HG02840 (cell line): ENCODE data around the gene FYB2.

Experiments used
- ATAC-seq: cut with Tn5 transposase; IDR thresholded peaks from one replicate; pipeline ENCODE4 v1.9.1; 2021; ENCODE audit warnings: mild to moderate bottlenecking, moderate library complexity, moderate number of reproducible peaks; ENCODE audit not compliant: unreplicated experiment, low FRiP score

The FYB2 gene

GRCh38 chr1:56745231-56745630 lies 74.0 kb downstream of the FYB2 start:
- no peak for ATAC-seq

GRCh38 chr1:56728964-56729363 lies 90.2 kb downstream of the FYB2 start:
- ATAC-seq, result no peak

GRCh38 chr1:56726706-56727105 lies 92.5 kb downstream of the FYB2 start:
- ATAC-seq, result no peak

GRCh38 chr1:56719171-56719570 lies 100.0 kb downstream of the FYB2 start:
- ATAC-seq, result no peak

GRCh38 chr1:56715156-56715555 lies 104.0 kb downstream of the FYB2 start:
- no peak for ATAC-seq

- ATAC-seq, result no peak
Observed at GRCh38 chr1:56713112-56713511, 106.1 kb downstream of the FYB2 start.

DNA sequence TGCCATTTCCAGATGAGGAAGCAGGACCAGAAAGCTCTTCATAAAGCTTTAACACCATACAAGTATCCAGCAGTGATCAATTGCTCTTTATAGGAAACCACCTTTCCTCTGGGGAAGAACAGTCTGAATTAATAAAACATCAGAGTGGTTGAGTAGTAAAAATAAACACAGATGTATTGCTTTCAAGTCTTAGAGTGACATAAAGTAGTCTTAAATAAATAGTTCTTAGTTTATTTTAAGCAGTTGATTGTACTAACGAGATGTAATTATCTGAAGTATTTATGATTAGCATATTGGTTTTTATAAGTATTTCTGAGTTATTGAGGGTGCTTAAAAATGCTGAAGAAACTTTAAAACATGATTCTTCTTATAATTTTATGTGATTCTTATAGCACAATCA lies 107.1 kb downstream of the FYB2 start:
- no peak for ATAC-seq

- ATAC-seq, result no peak
Observed at GRCh38 chr1:56710646-56711045, 108.6 kb downstream of the FYB2 start.

GRCh38 chr1:56709995-56710394 lies 109.2 kb downstream of the FYB2 start:
- no peak for ATAC-seq

- no peak for ATAC-seq
Observed at GRCh38 chr1:56709269-56709880, 109.8 kb downstream of the FYB2 start.

GRCh38 chr1:56707379-56707778 lies 111.8 kb downstream of the FYB2 start:
- ATAC-seq, result no peak

DNA sequence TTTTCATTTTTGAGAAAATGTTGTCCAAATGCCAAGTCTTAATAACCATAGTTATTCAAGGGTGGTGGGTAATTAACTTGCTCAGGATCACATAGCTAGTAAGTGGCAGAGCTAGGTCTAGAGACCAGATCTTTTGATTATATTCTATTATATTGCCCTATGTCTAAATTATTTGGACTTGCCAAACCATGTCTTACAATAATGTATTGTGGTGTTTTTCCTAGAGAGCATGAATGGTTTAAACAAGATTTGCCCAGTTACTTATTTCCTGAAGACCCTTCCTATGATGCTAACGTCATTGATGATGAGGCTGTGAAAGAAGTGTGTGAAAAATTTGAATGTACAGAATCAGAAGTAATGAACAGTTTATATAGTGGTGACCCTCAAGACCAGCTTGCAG lies 115.5 kb downstream of the FYB2 start:
- ATAC-seq, result no peak

DNA sequence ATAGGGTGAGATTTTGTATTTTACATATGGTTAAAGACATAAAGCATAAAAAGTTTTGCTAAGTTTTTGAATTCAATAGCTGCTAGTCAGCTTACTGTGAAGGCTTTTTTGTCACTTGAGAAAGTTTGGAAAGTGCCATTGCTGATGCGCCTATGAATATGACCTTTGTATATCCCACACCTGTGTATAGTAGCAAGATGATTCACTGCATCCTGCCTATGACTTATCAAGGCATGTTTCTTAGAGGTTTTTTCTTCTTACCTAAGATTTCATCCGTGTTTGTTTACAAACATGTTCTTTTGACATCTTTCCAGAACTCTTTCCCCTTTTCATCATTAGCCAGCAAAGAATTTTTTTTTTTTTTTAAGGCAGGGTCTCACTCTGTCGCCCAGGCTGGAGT lies 122.5 kb downstream of the FYB2 start:
- no peak for ATAC-seq

DNA sequence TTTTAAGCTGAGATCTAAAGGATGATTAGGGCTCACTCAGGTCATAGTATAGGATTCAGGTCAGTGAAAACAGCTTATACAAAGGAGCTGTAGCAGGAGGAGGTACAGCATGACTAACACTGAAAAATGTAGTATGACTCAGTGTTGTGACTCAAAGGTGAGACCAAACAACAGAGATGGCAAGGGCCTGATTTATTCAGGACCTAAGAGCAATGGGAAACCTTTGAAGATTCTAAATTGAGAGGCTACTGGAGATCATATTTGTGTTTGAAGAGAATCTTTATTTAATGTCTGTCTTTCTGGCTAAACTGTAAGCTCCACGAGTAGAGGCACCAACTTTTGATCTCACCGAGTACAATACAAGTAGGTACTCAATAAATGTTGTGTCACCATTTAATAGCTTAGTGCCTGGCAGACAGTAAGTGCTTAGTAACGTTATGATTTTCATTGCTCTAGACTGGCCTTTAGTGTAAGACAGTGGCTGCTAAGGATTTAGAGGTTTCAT lies 130.6 kb downstream of the FYB2 start:
- no peak for ATAC-seq

- no peak for ATAC-seq
Observed at GRCh38 chr1:56686169-56686568, 133.0 kb downstream of the FYB2 start.

DNA sequence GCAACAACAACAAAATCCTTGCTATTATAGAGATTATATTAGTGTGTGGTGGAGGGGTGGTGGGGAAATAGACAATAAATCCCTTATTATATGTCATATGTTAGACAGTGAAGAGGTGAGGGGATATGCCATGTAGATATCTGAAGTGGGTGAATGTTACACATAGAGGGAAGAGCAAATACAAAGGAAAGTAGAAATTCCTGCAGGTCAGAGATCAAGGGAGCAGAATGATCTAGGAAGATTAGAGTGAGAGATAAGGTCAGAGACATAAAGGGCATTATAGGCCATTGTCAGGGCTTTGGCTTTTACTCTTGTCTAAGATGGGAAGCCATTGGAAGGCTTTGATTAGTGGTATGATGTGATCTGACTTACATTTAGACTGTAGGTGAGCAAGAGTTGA lies 135.6 kb downstream of the FYB2 start:
- no peak for ATAC-seq

- ATAC-seq, result no peak
Observed at GRCh38 chr1:56676571-56677035, 142.6 kb downstream of the FYB2 start.

DNA sequence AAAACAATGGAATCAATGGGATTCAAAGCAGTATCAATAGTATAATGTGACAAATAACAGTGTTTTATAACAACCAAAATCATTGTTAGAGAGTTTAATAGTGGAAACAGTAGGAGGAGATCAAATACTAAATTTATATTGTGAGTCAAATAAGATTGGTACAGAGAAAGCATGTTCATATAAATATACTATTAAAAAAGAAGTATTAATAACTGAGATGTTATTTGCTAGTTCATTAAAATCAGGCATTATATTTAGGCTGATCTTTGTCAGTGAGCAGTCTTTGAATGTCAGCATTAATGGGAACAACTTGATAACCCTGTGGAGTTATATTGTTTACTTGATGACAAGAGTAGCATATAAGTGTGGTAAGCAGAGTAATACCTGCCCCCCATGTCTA lies 143.4 kb downstream of the FYB2 start:
- ATAC-seq, result no peak

DNA sequence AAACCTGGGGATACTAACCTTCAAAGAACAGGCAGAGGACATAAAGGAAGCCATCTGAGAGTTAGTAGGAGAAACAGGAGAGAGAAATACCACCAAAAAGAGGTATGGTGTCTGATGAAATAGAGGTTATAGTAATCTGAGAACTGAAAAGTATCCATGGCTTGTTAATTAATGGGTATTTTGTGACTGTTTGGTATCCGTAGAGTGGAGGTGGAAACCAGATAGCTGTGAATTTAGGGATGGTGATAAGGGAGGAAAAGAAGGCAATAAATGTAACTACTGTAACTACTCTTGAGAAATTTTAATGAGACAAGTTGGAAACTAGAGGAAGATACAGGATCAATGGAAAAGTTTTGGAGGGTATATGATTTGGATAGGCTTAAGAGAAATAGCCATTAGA lies 146.6 kb downstream of the FYB2 start:
- ATAC-seq, result no peak

DNA sequence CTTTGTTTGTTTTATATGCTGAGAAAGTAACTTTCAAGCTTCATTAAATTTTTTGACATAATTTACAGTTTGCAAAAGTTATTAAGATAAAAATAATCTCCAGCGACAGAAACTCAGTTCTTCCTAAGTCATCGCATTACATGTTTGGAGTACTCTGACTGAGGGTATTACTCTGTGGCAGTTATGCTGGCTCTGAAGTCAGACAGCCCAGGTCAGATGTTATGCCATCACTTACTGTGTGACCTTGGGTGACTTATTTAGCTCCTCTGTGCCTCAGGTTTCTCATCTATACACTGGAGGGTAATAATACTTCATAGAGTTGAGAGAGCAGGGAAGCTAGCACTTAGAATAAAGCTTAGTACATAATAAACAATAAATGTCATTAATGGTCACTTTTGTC lies 147.7 kb downstream of the FYB2 start:
- ATAC-seq, result no peak

DNA sequence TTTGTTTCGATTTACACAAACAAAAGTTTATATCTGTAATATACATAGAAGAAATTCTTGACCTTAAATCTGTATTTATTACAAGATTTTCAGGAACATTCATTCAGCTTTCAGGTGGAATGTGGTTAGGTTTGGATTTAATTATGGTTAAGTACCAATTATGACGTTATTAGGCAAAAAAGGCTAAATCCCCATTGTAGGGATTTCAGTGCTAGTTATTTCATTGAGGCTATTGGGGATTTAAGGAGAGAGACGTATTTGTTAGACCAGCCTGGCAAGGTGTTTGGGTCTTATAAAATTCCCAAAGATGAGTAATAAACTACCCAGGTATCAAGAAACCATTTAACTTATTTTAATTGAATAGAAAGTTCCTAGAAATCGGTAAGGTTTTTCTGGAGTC lies 148.1 kb downstream of the FYB2 start:
- no peak for ATAC-seq

DNA sequence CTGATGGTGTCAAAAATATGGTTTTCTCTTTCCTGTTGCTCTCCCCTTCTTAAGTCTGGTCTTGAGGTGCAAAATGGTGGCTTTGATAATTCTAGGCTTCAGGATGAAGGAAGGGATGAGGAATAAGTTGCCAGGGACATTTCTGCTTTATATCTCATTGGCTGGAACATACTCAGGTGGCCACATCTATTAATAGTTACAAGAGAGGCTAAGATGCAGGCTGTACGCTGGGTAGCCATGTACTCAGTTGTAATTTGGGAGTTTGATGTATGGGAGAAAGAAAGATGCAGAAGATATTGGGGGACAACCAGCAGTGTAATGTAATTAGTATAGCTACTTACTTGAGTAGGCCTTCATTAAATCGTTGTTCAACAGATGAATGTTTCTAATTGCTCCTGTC lies 148.9 kb downstream of the FYB2 start:
- ATAC-seq, result no peak
